Epithelial cell of prostate (primary cell): Measurements from ENCODE around the gene SLC7A8.
"Not testable (repeated sequence)": the region's sequence is repeated elsewhere in the genome, so short reads cannot be mapped to it uniquely, and the experiment has no call there.

Experiments
- DNase-seq: peaks from one replicate; pipeline ENCODE4 v3.0.0-alpha.2; 2011; ENCODE audit warnings: low read depth, low spot score
- H3K27ac ChIP-seq: fragments of 450-650 bp; 2 replicates; pipeline ENCODE4 v1.5.1; 2017; ENCODE audit warnings: mild to moderate bottlenecking

Gene SLC7A8

DNA sequence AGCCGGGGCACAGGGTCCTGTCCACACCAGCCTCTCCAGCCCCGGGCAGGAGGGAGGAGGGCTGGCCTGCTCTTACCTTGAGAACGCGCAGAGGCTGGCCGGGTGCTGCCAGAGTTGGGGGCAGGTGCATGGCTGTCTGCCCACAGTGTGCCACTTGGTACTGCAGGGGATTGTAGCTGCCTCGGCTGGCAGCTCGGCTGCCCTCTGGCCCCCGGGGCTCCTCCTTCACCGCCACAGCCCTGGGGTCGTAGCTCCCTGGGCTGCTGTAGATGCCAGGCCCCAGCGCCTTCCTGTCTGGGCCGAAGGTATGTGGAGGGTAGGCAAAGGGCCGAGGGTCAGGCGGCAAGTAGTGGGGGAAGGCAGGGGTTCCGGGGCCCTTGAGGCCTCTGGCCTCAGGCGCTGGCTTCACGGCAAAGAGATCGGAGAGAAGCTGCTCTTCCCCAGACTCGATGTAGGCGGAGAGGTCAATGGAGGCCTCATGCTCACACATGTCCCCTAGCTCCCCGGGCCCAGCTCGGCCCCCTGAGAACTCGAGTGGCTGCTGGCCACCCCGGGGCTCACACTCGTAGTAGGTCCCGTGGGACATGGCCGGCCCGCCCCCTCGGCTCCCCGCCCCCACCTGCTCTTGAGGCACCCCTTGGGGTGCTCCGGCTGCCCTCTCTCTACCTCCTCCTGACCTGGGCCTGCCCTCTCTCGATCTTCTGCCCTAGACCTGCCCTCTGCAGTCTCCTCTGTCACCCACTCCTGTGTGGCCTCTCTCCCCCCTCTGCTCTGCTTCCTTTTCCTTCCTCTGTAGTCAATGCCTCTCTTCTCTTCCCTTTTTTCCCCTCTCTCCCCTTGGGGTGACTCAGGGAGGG, 64.7 kb downstream of the SLC7A8 start, which contains the start of gene CEBPE:
CEBPE (minus strand) TSS at position 750 of the 857 bp plus-strand sequence; CDS start at position 586, 164 bp downstream.
- H3K27ac ChIP-seq = no peak within 1 kb of the TSS
- no peak for DNase-seq

DNA sequence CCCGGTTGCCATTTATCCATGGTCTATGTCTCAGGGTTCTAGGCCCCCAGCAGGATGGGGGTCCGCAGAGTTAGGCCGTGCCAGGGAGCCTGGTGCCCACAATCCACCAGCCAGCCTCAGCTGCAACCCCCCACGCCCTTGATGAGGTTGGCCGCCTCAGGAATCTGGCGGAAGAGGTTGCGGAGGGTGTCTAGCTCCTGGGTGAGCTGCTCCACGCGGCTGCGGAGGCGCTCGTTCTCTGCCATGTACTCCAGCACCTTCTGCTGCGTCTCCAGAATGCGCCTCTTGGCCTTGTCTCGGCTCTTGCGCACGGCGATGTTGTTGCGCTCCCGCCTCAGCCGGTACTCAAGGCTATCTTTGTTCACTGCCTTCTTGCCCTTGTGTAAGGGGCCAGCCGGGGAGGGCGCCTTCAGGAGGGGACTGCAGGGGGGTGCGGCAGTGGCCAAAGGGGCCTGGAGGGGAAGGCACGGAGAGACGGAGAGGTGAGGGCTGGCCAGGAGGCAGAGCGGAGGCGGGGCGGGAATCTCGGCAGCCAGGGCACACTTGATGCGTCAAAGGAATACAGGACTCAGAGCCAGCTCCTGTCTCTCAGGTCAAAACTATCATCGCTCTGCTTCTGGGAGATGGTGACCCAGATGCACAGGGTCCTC, 66.0 kb downstream of the SLC7A8 start:
- no peak overlapping the region for H3K27ac ChIP-seq
- no peak for DNase-seq

DNA sequence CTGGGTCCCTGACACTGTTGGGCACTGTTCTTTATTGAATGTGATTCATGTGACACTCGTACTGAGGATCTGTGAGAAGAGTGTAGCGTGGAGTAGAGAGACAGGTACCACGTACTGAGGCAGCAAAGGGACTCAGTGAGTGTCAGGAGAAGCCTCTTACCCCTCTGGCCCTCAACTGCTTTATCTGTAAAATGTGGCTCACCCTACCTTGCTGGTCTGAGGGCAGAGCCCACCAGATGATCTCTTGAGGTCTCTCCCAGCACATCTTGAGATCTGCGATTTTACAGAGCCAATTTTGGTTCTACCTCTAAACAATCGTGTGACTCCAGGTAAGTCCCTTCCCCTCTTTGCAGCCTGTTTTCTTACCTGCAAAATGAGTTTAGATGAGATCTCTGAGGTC, 67.5 kb downstream of the SLC7A8 start:
- no peak overlapping the region for H3K27ac ChIP-seq
- DNase-seq = no peak

DNA sequence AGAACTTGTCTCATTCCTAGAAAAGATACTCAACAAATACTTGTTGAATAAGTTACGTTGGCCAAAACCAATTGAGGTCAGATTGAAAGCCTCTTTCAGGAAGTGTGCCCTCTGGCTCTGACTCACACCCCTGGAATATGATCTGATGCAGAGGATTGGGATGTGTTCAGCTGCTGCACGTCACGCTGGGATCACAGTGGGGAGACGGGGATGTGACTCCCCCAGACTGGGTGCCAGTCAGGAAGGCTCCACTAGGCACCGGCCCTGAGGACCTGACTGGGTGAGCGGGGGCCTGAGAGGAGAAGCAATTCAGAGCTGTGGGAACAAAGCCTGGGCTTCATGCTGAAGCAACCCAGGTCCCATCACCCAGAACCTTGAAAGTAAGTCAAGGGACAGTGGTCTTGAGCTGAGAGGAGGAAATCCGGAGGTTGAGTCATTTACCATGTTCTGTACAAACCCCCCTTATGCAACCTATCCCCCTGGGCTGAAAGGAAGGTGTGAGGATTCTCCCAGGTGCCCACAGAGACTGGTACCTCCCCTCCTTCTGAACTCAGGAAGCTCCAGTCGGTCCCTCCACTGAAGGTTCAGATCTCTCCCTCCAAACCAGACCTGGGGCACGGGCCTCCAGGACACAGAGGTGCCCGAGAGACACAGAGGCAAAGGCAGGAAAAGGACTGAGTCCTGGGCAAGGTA, 68.3 kb downstream of the SLC7A8 start:
- DNase-seq = peak; percentile 75

DNA sequence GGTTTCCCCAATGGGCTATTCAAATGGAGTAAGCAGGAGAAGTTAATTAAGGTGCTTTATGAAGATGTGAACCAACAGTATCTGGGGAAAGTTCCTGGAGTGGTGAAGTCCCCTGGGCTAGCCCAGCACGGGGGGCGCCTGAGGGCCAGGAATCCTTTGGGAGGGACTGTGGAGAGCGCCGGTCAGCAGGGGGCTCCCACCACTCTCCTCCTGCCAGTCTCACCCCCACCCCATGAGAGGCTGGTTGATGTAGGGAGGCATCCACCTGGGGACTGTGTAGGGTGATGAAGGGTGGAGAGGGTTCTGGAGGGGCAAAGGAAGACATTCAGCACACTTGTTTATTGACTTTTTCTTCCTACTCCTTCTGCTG, 68.8 kb downstream of the SLC7A8 start:
- DNase-seq = no peak
- H3K27ac ChIP-seq = peak overlapping the region; percentile 71

More for the DNA sequence above, 68.3 kb downstream of the SLC7A8 start:
- peak overlapping the region; percentile 71 for H3K27ac ChIP-seq

DNA sequence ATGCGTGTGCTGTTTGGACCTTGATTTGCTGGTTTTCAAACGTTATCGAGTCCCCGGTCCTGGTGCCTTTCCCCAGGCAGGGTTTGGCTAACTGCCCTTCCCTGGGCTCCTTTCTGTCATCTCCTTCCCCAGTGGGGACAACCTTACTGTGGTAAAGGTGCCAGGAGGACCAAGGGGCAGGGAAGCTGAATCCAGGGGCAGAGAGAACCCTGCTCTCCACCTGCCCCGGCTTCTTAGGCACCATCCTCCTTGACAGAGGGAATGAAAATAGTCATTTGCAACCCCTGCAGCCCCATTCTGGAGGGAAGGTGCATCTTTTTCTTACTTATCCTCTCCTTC, 69.4 kb downstream of the SLC7A8 start:
- no peak for DNase-seq
- H3K27ac ChIP-seq = no peak overlapping the region

DNA sequence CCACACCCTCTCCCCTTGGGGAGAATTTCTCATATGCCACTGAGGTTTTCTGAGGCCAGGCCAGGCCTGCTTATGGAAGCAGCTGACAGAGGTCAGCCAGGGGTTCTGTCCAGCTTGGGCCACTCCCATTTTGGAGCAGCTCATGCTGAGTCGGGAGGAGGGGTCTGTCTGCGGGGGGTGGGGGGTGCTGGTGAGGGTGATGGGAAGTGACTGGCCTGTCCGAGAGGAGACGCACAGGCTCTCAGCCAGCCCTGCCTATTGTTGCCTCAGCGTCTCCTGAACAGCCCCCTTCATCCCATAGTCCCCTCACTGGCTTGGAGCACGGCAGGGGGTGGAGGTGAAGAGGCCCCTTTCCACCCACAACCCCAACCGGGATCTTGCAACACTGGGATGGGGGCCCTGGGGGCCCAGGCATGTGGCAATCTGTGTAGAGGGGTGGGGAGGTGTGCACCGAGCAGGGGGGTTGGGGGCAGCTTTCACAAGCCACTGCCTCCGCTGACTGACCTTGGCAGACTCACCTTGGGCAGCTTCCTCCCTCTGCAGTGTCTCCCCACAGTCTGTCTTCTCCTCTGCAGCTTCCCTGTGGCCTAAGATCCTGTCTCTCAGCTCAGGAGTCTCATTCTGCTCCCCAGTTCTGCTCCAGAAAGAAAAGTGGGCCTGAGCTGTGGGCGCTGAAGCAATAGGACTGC, 69.9 kb downstream of the SLC7A8 start:
- no peak for DNase-seq
- no peak overlapping the region for H3K27ac ChIP-seq

DNA sequence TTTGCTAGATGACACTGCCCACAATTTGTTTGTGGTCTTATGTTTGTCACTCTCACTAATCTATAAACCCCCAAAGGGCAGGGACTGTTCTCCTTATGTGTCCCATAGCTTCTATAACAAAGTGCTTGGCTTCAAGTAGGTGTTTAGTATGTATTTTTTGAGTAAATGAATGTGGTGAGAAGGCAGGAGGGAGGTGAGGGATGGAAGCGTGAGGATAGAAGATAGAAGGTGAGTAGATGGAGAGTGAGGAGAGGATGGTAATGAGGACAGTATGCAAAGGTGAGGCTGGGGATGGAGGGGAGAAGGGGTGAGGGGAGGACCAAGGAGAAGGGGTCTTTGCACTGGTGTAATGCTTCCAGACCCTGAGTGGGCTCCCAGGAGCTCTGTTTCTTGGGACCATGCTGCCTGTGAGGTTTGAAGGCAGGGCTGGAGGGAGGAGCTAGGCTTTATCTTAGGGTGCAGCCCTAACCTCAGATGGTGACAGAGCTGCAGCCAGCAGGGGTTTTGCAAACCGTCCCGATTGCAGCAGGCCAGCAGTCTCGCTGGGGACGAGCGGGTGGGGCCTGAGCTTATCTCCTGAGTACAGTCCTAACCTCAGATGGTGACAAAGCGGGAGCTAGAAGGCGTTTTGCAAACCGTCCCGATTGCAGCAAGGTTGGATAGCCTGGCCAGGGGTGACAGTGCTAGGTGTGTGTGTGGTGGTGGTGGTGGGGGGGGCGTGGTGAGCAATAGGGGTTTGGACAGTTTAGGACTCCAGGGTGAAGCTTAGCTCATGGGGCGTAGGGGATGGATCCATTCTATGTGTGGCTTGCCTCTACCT, 70.9 kb downstream of the SLC7A8 start:
- no peak for DNase-seq
- no peak overlapping the region for H3K27ac ChIP-seq

DNA sequence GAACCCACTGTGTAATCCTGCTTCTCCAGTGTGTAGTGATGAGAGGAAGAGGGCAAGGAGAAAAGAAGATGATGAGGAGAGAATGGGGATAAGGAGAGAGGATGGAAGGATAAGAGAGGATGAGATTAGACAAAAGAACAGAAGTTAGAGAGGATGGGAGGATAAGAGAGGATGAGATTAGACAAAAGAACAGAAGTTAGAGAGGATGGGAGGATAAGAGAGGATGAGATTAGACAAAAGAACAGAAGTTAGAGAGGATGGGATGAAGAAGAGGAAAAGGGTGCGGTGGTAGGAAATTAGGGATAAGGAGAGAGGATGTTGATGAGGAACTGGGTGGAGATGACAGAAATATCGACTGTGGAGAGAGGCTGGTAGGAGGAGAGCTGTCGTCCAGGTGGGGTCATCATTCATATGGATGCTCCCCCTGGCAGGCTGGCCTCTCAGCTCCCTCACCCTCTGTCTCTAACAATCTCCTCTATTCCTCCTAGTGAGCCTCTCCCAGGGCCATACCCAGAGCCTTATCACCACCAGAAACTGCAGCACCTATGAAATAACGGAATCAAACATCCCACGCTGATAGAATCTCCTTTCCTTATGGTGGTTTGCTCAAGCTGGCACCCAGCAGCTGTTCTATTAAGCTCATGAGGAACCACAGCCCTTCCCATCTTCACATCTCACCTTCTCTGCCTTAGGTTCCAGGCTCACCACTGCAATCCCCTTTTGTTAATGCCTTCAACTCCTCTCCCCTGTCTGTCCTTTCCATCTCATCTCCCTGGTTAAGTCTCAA, 72.7 kb downstream of the SLC7A8 start:
- DNase-seq = no peak
- H3K27ac ChIP-seq = no peak overlapping the region

DNA sequence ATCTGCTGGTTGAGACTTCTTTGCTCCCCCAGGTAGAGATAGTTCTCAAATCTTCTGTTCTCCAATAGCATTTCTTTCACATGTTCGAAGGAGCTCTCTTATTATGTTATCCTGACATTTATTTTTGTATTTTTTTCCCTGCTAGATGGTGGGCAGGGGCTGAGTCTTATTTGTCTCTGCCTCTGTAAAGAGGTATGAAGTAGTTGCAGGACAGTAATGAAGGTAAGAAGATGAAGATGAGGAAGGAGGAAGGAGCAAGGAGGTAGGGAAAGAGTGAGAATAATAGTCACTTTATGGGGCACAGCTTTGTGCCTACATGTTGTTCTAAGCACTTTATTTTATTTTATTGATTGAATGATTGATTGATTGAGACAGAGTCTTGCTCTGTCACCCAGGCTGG, 73.7 kb downstream of the SLC7A8 start:
- DNase-seq = no peak
- no peak overlapping the region for H3K27ac ChIP-seq

DNA sequence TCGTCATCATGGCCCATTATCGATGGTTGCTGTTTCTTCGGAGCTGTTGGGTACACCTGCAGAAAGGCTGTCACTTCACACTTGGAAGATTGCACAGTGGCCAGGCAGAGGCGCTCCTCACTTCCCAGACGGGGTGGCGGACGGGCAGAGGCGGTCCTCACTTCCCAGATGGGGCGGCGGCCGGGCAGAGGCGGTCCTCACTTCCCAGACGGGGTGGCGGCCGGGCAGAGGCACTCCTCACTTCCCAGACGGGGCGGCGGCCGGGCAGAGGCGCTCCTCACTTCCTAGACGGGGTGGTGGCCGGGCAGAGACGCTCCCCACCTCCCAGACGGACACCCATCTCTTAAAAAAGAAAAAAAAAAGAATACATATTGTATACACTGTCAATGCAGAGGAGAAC, 75.3 kb downstream of the SLC7A8 start:
- DNase-seq, H3K27ac ChIP-seq: not testable (repeated sequence)

DNA sequence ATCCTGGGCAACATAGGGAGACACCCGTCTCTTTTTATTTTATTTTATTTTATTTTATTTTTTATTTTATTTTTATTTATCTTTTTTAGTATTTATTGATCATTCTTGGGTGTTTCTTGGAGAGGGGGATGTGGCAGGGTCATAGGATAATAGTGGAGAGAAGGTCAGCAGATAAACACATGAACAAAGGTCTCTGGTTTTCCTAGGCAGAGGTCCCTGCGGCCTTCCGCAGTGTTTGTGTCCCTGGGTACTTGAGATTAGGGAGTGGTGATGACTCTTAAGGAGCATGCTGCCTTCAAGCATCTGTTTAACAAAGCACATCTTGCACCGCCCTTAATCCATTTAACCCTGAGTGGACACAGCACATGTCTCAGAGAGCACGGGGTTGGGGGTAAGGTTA, 75.8 kb downstream of the SLC7A8 start:
- H3K27ac ChIP-seq, DNase-seq: not testable (repeated sequence)

DNA sequence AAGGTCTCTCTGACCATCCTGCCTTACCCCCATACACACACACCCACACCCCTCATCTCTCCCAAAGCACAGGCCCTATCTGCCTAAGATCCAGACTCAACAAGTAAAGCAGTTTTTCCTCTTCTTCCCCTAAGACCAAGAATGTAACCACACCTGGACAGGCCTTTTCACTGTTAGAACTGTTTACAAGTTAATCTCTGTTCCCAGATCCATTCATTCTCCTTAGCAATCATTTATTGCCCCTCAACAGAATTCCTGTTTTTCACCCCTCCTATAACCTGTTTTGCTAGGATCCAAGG, 76.8 kb downstream of the SLC7A8 start:
- H3K27ac ChIP-seq = no peak overlapping the region
- DNase-seq = no peak

DNA sequence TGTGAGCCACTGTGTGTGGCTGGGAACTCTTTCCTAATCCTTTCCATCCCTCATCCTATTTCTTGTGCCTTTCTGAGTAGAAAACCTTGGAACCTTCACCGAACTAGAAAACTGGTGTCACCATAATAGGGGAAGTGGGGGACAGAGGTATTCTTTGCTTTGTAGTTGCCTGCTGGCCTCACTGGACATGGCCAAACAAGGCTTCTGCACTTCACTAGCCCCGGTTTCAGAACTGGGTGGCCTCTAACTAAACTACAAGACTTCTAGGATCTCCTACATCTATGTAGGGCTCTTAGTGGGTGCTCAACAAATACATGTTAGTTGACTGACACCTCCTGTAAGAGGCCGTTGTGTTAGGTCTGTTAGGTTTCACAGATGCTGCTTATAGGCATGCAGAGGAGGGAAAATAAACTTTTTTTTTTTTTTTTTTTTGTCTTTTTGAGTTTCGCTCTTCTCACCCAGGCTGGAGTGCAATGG, 78.1 kb downstream of the SLC7A8 start:
- no peak for DNase-seq
- no peak overlapping the region for H3K27ac ChIP-seq

DNA sequence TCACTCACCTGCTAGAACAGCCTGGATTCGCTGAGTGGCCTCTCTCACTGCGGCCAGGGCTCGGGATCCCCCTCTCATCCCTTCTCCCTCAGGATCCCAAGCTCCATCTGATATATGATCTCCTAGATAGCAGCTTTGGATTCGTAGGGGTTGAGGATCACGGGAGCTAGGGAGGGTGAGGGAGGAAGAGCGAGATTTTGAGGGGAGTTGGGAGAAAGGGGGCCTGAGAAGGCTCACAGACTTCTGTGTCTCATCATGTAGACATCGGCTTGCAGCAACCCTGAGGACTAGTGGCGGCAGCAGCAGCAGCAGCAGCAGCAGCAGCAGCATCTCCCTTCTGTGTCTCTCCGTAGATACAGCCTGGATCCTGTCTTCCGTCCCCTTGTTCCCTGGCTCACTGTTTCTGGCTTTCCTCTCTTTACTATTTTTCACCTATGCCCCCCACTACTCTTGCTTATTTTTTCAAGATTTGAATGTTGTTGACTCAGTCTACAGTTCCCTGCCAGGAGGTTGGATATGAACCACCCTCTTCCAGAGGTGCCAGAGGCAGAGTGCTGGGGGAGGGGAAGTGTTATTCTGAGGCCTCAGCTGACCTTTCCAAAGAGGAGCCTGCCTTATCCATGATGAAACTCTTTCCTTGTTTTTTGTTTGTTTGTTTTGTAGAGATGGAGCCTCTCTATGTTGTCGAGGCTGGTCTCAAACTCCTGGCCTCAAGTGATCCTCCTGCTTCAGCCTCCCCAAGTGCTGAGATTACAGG, 78.7 kb downstream of the SLC7A8 start, which contains the start of gene CIROP:
CIROP (minus strand) TSS at position 399 of the 757 bp plus-strand sequence; CDS start at position 330, 69 bp downstream.
- no peak for DNase-seq
- no peak within 1 kb of the TSS for H3K27ac ChIP-seq

DNA sequence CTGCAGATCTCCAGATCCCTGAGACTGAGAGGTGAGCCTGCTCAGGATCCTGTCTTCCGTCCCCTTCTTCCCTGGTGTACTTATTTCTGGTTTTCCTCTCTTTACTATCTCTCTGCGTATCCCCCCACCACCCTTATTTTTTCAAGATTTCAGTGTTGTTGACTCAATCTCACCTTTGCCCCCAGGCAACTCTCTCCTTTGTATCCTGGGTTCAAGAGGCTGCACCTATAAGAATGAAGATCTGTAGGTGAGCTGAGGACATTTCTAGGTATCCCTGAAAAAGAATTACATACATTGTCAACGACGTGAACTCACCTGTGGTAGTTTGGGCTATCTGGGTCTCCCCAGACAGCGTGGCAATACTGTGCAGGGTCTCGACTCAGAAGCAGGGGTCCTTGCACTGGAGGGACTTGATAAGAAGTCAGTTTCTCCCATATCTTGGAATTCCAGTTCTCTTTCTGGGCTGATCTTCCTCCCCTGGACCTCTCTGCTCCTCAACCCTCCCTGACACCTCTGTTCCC, 79.3 kb downstream of the SLC7A8 start:
- no peak overlapping the region for H3K27ac ChIP-seq
- no peak for DNase-seq

DNA sequence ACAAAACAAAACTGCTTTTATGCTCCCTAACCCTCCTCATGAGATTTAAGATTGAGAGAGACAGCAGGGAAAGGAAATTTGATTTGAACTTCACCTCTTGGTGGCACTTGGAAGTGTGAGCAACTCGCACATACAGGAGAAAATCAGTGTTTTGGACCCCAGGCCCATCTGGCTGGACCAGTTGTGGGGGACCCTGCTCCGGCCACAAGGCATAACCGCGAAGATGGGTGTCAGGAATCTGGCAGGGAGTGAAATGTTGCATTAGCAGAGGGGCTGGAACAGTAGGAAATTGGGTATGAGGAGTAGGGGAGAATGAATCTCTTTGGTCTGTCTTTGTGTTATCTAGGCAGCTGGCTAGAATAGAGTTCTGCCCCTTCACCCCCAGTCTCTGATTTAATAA, 79.9 kb downstream of the SLC7A8 start:
- H3K27ac ChIP-seq = no peak overlapping the region
- no peak for DNase-seq

DNA sequence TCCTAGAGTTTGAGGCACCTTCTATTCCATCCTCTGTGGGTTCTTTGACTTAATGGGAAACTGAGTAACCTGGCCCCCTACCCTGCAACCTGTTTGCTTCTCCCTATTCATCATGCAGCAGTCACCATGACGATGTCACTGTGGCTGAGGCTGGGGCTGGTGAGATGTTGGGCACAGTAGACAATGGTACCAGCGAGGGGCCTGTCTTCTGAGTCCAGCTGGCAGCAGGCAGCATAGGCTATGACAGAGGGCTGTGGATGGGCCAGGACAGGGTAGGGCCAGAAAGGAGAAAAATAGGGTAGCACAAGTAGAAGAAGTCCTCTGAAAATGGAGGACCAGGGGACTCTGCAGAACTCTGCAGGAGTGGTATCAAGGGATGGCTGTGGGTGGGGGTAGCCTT, 80.7 kb downstream of the SLC7A8 start:
- H3K27ac ChIP-seq = no peak overlapping the region
- DNase-seq = no peak
